AG04449 (cell line): ENCODE measurements around the gene PDE10A.

Source experiments
- CTCF ChIA-PET: fragments of 350-600 bp; formaldehyde crosslinking; extraction: SDS; loops from one replicate; lab custom pipeline; 2021; ENCODE audit warnings: antibody characterized with exemption; lab: Yijun Ruan, JAX
- POLR2A ChIA-PET: fragments of 400-600, 350-600 bp; formaldehyde crosslinking; extraction: SDS; loops from one replicate; lab custom pipeline; 2020; ENCODE audit warnings: antibody characterized with exemption, inconsistent platforms; lab: Yijun Ruan, JAX
- DNase-seq: peaks from one replicate; pipeline ENCODE4 v3.0.0-alpha.2; 2010; ENCODE audit warnings: low read depth, low spot score
- H3K4me3 ChIP-seq: 2 replicates; pipeline ENCODE4 v1.5.1; 2011; ENCODE audit warnings: low read depth, mild to moderate bottlenecking, control low read depth, low read length
- TF ChIP-seq, protein P1 (sequence below): IDR thresholded peaks from one replicate; pipeline ENCODE4 v1.5.1; 2011; ENCODE audit warnings: mild to moderate bottlenecking, moderate library complexity, low read length, control low read depth, inconsistent platforms; ENCODE audit not compliant: insufficient read depth; ENCODE audit errors: missing control alignments

PDE10A gene

DNA sequence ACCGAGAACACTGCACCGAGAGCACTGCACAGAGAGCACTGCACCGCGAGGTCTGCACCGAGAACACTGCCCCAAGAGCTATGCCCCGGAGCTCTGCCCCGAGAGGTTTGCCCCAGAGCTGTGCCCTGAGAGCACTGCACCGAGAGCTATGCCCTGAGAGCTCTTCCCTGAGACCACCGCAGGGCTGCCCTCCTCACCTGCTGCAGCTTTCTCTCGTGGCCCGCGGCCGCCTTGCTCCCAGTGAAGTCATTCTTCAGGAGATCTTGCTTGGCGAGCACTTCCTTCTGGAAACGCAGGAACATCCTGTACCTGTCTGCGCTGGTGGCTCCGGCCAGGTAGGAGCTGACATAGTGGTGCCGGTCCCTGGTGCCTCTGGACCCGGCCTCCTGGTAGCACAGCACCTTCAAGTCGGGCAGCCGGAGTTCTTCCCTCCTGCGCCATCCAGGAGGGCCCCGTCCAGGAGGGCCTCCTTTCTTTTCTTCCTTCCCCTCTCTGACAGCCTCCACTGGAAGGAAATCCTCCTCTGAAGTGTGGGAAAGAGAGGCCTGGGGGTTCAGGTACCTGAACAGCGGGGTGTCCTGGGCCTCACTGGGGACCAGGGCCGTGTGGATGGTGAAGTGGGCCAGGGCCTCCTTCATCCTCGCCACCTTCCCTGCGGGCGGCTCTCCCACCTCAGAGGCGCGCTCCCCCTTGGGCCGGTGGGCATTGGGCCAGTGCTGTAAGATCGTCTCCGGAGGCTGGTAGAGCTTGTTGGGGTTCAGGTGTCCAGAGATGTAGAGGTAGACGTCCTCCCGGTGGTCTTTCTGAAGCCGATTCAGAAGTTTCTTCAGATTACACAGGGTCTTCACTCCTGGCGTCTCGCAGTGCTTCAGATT is 361.4 kb downstream of the PDE10A start:
- TF ChIP-seq, protein P1, sequence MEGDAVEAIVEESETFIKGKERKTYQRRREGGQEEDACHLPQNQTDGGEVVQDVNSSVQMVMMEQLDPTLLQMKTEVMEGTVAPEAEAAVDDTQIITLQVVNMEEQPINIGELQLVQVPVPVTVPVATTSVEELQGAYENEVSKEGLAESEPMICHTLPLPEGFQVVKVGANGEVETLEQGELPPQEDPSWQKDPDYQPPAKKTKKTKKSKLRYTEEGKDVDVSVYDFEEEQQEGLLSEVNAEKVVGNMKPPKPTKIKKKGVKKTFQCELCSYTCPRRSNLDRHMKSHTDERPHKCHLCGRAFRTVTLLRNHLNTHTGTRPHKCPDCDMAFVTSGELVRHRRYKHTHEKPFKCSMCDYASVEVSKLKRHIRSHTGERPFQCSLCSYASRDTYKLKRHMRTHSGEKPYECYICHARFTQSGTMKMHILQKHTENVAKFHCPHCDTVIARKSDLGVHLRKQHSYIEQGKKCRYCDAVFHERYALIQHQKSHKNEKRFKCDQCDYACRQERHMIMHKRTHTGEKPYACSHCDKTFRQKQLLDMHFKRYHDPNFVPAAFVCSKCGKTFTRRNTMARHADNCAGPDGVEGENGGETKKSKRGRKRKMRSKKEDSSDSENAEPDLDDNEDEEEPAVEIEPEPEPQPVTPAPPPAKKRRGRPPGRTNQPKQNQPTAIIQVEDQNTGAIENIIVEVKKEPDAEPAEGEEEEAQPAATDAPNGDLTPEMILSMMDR: no peak
- CTCF ChIA-PET: no interaction called here
- POLR2A ChIA-PET: no interaction called here
- no peak overlapping the region for H3K4me3 ChIP-seq
- DNase-seq: no peak

GRCh38 chr6:165300422-165300936 is 362.6 kb downstream of the PDE10A start:
- TF ChIP-seq, protein P1: no peak
- no peak overlapping the region for H3K4me3 ChIP-seq
- no peak for DNase-seq
- CTCF ChIA-PET: no interaction called here
- POLR2A ChIA-PET: no interaction called here

DNA sequence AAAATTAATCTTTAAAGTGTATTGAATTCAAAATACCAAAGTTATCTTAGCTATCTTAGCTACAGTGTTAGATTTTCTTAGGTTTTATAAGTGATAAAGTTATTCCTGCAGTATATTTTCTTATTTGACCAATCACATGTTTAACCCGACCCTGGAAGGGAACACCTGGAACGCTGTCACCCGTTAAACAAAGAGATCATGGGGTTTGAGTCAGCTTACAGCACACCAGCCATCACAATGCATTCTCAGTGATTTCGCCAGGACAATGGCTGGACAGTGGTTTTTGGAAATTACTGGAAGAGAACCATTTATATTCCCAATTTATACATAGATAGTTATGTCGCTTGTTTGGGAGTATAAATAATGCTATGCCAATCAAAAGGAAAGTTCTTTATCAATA is 364.2 kb downstream of the PDE10A start:
- DNase-seq: no peak
- ChIA-PET POLR2A (no interaction called here), CTCF (no interaction called here)
- TF ChIP-seq, protein P1: no peak
- no peak overlapping the region for H3K4me3 ChIP-seq

- no peak overlapping the region for H3K4me3 ChIP-seq
- no peak for DNase-seq
- ChIA-PET POLR2A (no interaction called here), CTCF (no interaction called here)
- TF ChIP-seq, protein P1: no peak
Observed at GRCh38 chr6:165298402-165298801, 364.6 kb downstream of the PDE10A start.

DNA sequence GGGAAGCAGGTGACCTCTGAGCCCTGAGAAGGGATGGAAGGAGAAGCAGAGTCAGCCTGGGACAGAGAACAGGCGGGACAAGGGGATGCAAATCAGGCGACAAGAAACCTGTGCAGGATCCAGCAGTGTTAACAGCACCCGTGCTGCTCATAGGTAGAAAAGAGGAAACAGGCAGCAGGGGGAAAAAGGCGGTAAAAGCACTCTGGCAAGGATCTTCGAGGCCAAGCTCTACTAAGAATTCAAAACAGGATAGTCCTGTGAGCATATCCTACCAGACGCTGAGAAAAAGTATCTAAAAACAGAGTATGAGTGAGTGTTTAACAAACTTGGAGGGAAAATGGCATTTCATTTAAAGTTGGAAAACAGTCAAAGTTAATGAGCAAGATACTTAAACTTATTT is 370.4 kb downstream of the PDE10A start:
- no peak overlapping the region for H3K4me3 ChIP-seq
- ChIA-PET POLR2A (no interaction called here), CTCF (no interaction called here)
- DNase-seq: no peak
- TF ChIP-seq, protein P1: no peak
